Measurements from ENCODE around the gene STARD9. TPM values are rescaled to one million over a fixed set of nuclear protein-coding genes. Genes with fewer than 3 reads are reported as not detected.

Gene STARD9
- total and polyA plus RNA-seq, 9 of the 15 experiments (the other 6 are each of a cell fraction or from before 2014, with no cell fraction given): 0.45 to 6.0 (median 3.6) TPM

GRCh38 chr15:42667855-42668254 lies 92.4 kb downstream of the STARD9 start:
- Histone ChIP-seq H3K79me2 (ENCODE audit: control insufficient read depth, insufficient read depth, low read length) (no peaks in the 10 kb centered on the region), H3K9ac (ENCODE audit: insufficient read depth in 1 of 2, low read depth in 2 of 2, low read length in 2 of 2) (no peak overlapping the region; a peak in 1 of 4 replicates), H4K20me1 (replicated peaks; ENCODE audit: control insufficient read depth, insufficient read depth, low read length) (no peaks in the 10 kb centered on the region), H3K36me3 (ENCODE audit: control insufficient read depth, insufficient read depth, low read length) (no peaks in the 10 kb centered on the region), H3K4me1 (replicated peaks in 1 of 2; ENCODE audit: control insufficient read depth in 2 of 2, insufficient read depth in 2 of 2, low read length in 2 of 2) (no peaks in the 10 kb centered on the region; a peak in 1 of 5 replicates), H2AFZ (ENCODE audit: low read depth, low read length) (no peak overlapping the region), H3K9me3 (replicated peaks; ENCODE audit: control insufficient read depth, insufficient read depth, low read depth, low read length) (no peaks in the 10 kb centered on the region), H3K9me1 (ENCODE audit: control insufficient read depth, insufficient read depth, low read length) (no peaks in the 10 kb centered on the region), H3K4me2 (ENCODE audit: insufficient read depth, low read length) (no peak overlapping the region), H3K27me3 (ENCODE audit: control insufficient read depth in 2 of 2, insufficient read depth in 2 of 2, low read length in 2 of 2) (no peaks in the 10 kb centered on the region), H3K27ac (ENCODE audit: extremely low read depth, low read depth, low read length) (no peak overlapping the region), H3K4me3 (no peak overlapping the region)
- in situ Hi-C loops (cut with MboI) (no loop called here), intact Hi-C loops (cut with micrococcal nuclease) (no loop called here)
- FAIRE-seq (no peak), ATAC-seq (no peak), DNase-seq (ENCODE audit: extremely low read depth in 1 of 4, low spot score in 3 of 4) (no peak)
- no TSS peak for BruUV-seq (replicated peaks)
- CTCF ChIA-PET (ENCODE audit: low intra/inter-chr PET ratio): no interaction called here
- TF ChIP-seq NR0B1 (IDR thresholded peaks at IDR 0.05; ENCODE audit: partially characterized antibody) (no peak), FOXK2 (conservative IDR thresholded peaks at IDR 0.05 in 1 of 2, IDR thresholded peaks at IDR 0.05 in 1 of 2; ENCODE audit: low read depth in 2 of 2) (no peak), ZKSCAN8 (CRISPR knock-in tag; IDR thresholded peaks at IDR 0.05) (no peak), SRF (CRISPR knock-in tag; IDR thresholded peaks at IDR 0.05) (no peak), DEAF1 (CRISPR knock-in tag; IDR thresholded peaks at IDR 0.05) (no peak)
- WGBS (ENCODE audit: insufficient coverage, low coverage, missing lambda C conversion rate): 58% methylated on average over 1 of the region's 1 CpG
- POLR2A ChIA-PET: interaction anchor here (1.6 kb wide), 1 partner anchor 12 kb away, joined by 3 read pairs; no protein-coding TSS in a partner anchor
